HepG2 (cell line): ENCODE results near the gene APLNR. TPM values are rescaled to one million over a fixed set of nuclear protein-coding genes. Genes with fewer than 3 reads are reported as not detected.

ENCODE experiments used
- ATAC-seq: fragments of 200-7000 bp; cut with Tn5 transposase; 3 replicates; pipeline ENCODE4 v1.9.1; 2020; ENCODE audit warnings: mild to moderate bottlenecking, moderate library complexity
- BruUV-seq: library from RNA; stranded (reverse); fragments of 400-500 nt; replicated peaks from 2 replicates; lab custom pipeline; 2021; lab: Mats Ljungman, UMichigan
- CTCF ChIA-PET: fragments of 300-600 bp; formaldehyde crosslinking; extraction: SDS; loops from one replicate; lab custom pipeline; 2021; ENCODE audit warnings: low total read pairs, inconsistent platforms, low intra/inter-chr PET ratio; lab: Yijun Ruan, JAX
- POLR2A ChIA-PET: fragments of 350-600 bp; sonication (Branson Sonifier 250); formaldehyde crosslinking; loops from one replicate; lab custom pipeline; 2020; ENCODE audit warnings: antibody characterized with exemption, inconsistent platforms; lab: Yijun Ruan, JAX
- DNase-seq: peaks from one replicate; pipeline ENCODE4 v3.0.0-alpha.2; 2015; ENCODE audit warnings: low spot score
- FAIRE-seq: peaks from 3 replicates; lab custom pipeline; 2011; peaks lifted over from hg19 to GRCh38; lab: Jason Lieb, UNC
- H2AFZ ChIP-seq: one replicate; pipeline ENCODE4 v1.6.1; 2011; ENCODE audit warnings: low read length, inconsistent platforms
- H3K27ac ChIP-seq: fragments of 300-600 bp; 3 replicates; pipeline ENCODE4 v1.8.0; 2011; ENCODE audit warnings: mixed run types, mild to moderate bottlenecking, mixed read lengths, low read length, inconsistent platforms; ENCODE audit not compliant: insufficient read depth; ENCODE audit errors: extremely low read length
- H3K27me3 ChIP-seq, 2 experiments: fragments of 200-600 bp in 1 of 2; 2 replicates in 1 of 2; 3 replicates in 1 of 2; pipeline versions ENCODE4 v1.6.0 to v1.8.0; 2011; ENCODE audit warnings: low read length in 2 of 2, mild to moderate bottlenecking in 2 of 2, moderate library complexity in 2 of 2, inconsistent platforms in 1 of 2; ENCODE audit not compliant: insufficient read depth in 2 of 2, control insufficient read depth in 1 of 2
- H3K36me3 ChIP-seq, 2 experiments: fragments of 200-600 bp in 1 of 2; replicated peaks in 1 of 2; 2 replicates in 1 of 2; 3 replicates in 1 of 2; pipeline versions ENCODE4 v1.5.1 to v1.8.0; 2011; ENCODE audit warnings: low read length in 2 of 2, inconsistent platforms in 1 of 2; ENCODE audit not compliant: insufficient read depth in 2 of 2, control insufficient read depth in 1 of 2
- H3K4me1 ChIP-seq: 2 replicates; pipeline ENCODE4 v1.5.1; 2012; ENCODE audit warnings: low read length, inconsistent platforms; ENCODE audit not compliant: insufficient read depth
- H3K4me2 ChIP-seq: 2 replicates; pipeline ENCODE4 v1.6.0; 2011; ENCODE audit warnings: low read depth, low read length, inconsistent platforms
- H3K4me3 ChIP-seq, 3 experiments: fragments of 200-600 bp in 1 of 3; sonication (generic), shearing (Covaris generic) in 1 of 3; replicated peaks in 1 of 3; 2 replicates each; pipeline ENCODE4 v1.5.1; 2011 to 2016; ENCODE audit warnings: low read length in 3 of 3, inconsistent platforms in 2 of 3, low read depth in 2 of 3, mild to moderate bottlenecking in 2 of 3, control low read depth in 1 of 3, mixed read lengths in 1 of 3; ENCODE audit not compliant: insufficient read depth in 1 of 3
- H3K79me2 ChIP-seq: one replicate; pipeline ENCODE4 v1.6.1; 2011; ENCODE audit warnings: low read length, inconsistent platforms; ENCODE audit not compliant: insufficient read depth
- H3K9ac ChIP-seq: 2 replicates; pipeline ENCODE4 v1.6.0; 2011; ENCODE audit warnings: mild to moderate bottlenecking, low read depth, low read length, inconsistent platforms; ENCODE audit not compliant: insufficient read depth
- H3K9me3 ChIP-seq: 2 replicates; pipeline ENCODE4 v1.5.1; 2012; ENCODE audit warnings: mild to moderate bottlenecking, low read length
- H4K20me1 ChIP-seq: 2 replicates; pipeline ENCODE4 v1.6.0; 2011; ENCODE audit warnings: inconsistent platforms, mild to moderate bottlenecking, low read length, moderate library complexity; ENCODE audit not compliant: insufficient read depth
- ATF7-NPFF ChIP-seq: sonication (generic); formaldehyde crosslinking; IDR thresholded peaks from 2 replicates; pipeline ENCODE4 v1.8.1; 2023; ENCODE audit warnings: mild to moderate bottlenecking, low read depth, missing genetic modification reagents, moderate library complexity
- DMAP1 ChIP-seq: IDR thresholded peaks from 2 replicates; pipeline ENCODE4 v1.6.1; 2016
- FOXA1 ChIP-seq, 2 experiments: fragments of 450-650 bp in 1 of 2; sonication (generic) in 1 of 2; formaldehyde crosslinking in 1 of 2; IDR thresholded peaks; 2 replicates each; pipeline versions ENCODE4 v1.4.0 to v1.6.1; 2016 to 2020; ENCODE audit warnings: missing genetic modification reagents in 1 of 2
- KDM1A ChIP-seq: IDR thresholded peaks from 2 replicates; pipeline ENCODE4 v1.6.1; 2016; ENCODE audit warnings: missing compliant biosample characterization
- KLF16 ChIP-seq, 2 experiments: sonication (generic) in 1 of 2; formaldehyde crosslinking in 1 of 2; IDR thresholded peaks; 2 replicates each; pipeline versions ENCODE4 v1.6.1 to v1.8.0; 2016 to 2023; ENCODE audit warnings: missing genetic modification reagents in 2 of 2, missing compliant biosample characterization in 1 of 2
- MAF1 ChIP-seq: sonication (generic); formaldehyde crosslinking; IDR thresholded peaks from 2 replicates; pipeline ENCODE4 v1.5.0; 2020; ENCODE audit warnings: missing genetic modification reagents, borderline replicate concordance
- NFE2L2 ChIP-seq: fragments of 150-350 bp; IDR thresholded peaks from 2 replicates; pipeline ENCODE4 v1.6.1; 2014; ENCODE audit warnings: low read length
- NFYC ChIP-seq: IDR thresholded peaks from 2 replicates; pipeline ENCODE4 v1.6.1; 2016; ENCODE audit warnings: missing genetic modification reagents, missing compliant biosample characterization
- RELA ChIP-seq: sonication (generic); formaldehyde crosslinking; IDR thresholded peaks from 2 replicates; pipeline ENCODE4 v1.4.0; 2020; ENCODE audit warnings: missing genetic modification reagents
- SETDB1 ChIP-seq: sonication (generic); formaldehyde crosslinking; IDR thresholded peaks from 2 replicates; pipeline ENCODE4 v1.5.1; 2020; ENCODE audit warnings: missing genetic modification reagents, mild to moderate bottlenecking, borderline replicate concordance
- SIN3B ChIP-seq: fragments of 150-350 bp; IDR thresholded peaks from 2 replicates; pipeline ENCODE4 v1.6.1; 2014; ENCODE audit warnings: low read length
- SP2 ChIP-seq: sonication (generic); formaldehyde crosslinking; IDR thresholded peaks from 2 replicates; pipeline ENCODE4 v1.5.1; 2020; ENCODE audit warnings: mild to moderate bottlenecking, missing genetic modification reagents
- ZBTB21 ChIP-seq: sonication (generic); formaldehyde crosslinking; IDR thresholded peaks from 2 replicates; pipeline ENCODE4 v1.4.0; 2020; ENCODE audit warnings: missing genetic modification reagents
- ZNF224 ChIP-seq: sonication (generic); formaldehyde crosslinking; IDR thresholded peaks from 2 replicates; pipeline ENCODE4 v1.5.0; 2020; ENCODE audit warnings: mild to moderate bottlenecking, missing genetic modification reagents
- ZNF24 ChIP-seq: fragments of 450-650 bp; IDR thresholded peaks from 2 replicates; pipeline ENCODE4 v1.6.1; 2017; ENCODE audit warnings: antibody characterized with exemption, mild to moderate bottlenecking
- ZNF30 ChIP-seq: sonication (generic); formaldehyde crosslinking; IDR thresholded peaks from 2 replicates; pipeline ENCODE4 v1.5.0; 2020; ENCODE audit warnings: mild to moderate bottlenecking, missing genetic modification reagents
- WGBS: methylation state at CpG from one replicate; pipeline ENCODE4 v1.1.6; 2017; ENCODE audit warnings: low lambda C conversion rate; 5-methylcytosine and 5-hydroxymethylcytosine counted together
- in situ Hi-C: cut with HindIII; loops from 2 replicates; pipeline ENCODE4 v1.10.0; 2017; ENCODE audit warnings: low pct_unique_long_range_greater_than_20kb; ENCODE audit not compliant: extremely low pct_ligation_motif_present
- intact Hi-C: fragments of 100-400 bp; cut with micrococcal nuclease; formaldehyde crosslinking; loops from one replicate; pipeline ENCODE4 v1.10.0; 2022; ENCODE audit not compliant: unreplicated experiment
- polyA plus RNA-seq, 8 experiments: library from polyadenylated mRNA; depleted of rRNA in 3 of 8; stranded (reverse) in 7 of 8; unstranded in 1 of 8; fragments of >200 nt; fragmentation: Illumina TruSeq in 4 of 8; extraction: Trizol in 4 of 8; gene quantifications; 2 replicates each; pipeline versions ENCODE4 v1.2.1 to v1.2.3, GENCODE V29; 2011 to 2016; ENCODE audit warnings: low read depth in 4 of 8, missing spikeins in 1 of 8, mixed read lengths in 1 of 8; ENCODE audit not compliant: insufficient read depth in 1 of 8
- total RNA-seq, 5 experiments: library from RNA; depleted of rRNA; stranded (reverse); fragments of >200 nt; fragmentation: Illumina TruSeq; extraction: Trizol; gene quantifications; 2 replicates each; pipeline ENCODE4 v1.2.3, GENCODE V29; 2016; ENCODE audit warnings: low read depth in 1 of 5
- TF ChIP-seq, protein P1 (sequence below): sonication (generic); formaldehyde crosslinking; IDR thresholded peaks from 2 replicates; pipeline ENCODE4 v1.5.0; 2020; ENCODE audit warnings: missing genetic modification reagents
- TF ChIP-seq, protein P2 (sequence below): sonication (generic); formaldehyde crosslinking; IDR thresholded peaks from 2 replicates; pipeline ENCODE4 v1.8.1; 2022; ENCODE audit warnings: mild to moderate bottlenecking, missing genetic modification reagents
- TF ChIP-seq, protein P3 (sequence below): conservative IDR thresholded peaks from 2 replicates; pipeline ENCODE4 v1.6.1; 2018; ENCODE audit warnings: missing genetic modification reagents
- TF ChIP-seq, protein P4 (sequence below): sonication (generic); formaldehyde crosslinking; conservative IDR thresholded peaks from 2 replicates; pipeline ENCODE4 v1.4.0; 2020; ENCODE audit warnings: missing genetic modification reagents

Gene APLNR
- total and polyA plus RNA-seq, 2 of the 13 experiments (the other 11 are each of a cell fraction or from before 2014, with no cell fraction given): not detected

DNA sequence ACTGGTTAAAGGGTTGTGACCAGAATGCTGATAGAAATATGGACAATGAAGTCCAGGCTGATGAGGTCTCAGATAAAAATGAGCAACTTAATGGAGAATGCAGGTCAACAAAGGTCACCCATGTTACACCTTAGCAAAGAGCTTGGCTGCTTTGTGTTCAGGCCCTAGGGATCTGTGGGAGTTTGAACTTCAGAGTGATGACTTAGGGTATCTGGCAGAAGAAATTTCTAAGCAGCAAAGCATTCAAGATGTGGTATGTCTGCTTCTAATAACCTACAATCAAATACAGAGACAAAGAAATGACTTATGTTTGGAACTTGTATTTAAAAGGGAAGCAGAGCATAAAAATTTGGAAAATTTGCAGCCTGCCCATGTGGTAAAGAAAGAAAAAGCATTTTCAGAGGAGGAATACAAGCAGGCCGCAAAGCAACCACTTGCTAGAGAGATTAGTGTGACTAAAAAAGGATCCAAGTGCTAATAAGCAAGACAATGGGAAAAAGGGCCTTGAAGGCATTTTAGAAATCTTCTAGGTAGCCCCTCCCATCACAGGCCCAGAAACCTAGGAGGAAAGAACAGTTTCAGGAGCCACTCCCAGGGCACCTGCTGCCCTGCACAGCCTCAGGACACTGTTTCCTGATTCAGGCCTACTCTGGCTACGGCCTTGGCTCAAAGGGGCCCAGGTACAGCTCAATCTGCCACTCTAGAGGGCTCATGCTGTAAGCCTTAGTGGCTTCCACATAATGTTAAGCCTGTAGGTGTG is 46.4 kb upstream of the APLNR start:
- 47% methylated on average over 2 of the region's 2 CpGs for WGBS
- no peak for FAIRE-seq
- intact Hi-C loops (no loop called here), in situ Hi-C loops (no loop called here)
- ATAC-seq: no peak; the same call in 2 of the 3 replicates
- no peak overlapping the region for H2AFZ ChIP-seq
- ChIA-PET POLR2A (no interaction called here), CTCF (no interaction called here)
- H3K79me2 ChIP-seq: no peaks in the 10 kb centered on the region
- H3K9ac ChIP-seq: no peak overlapping the region
- H3K27ac ChIP-seq: no peak overlapping the region
- no peaks in the 10 kb centered on the region for H3K9me3 ChIP-seq
- TF ChIP-seq RELA (CRISPR knock-in tag) (no peak), ZNF224 (no peak), NFYC (CRISPR knock-in tag) (no peak), SP2 (CRISPR knock-in tag) (no peak), NFE2L2 (no peak), KLF16 (CRISPR knock-in tag; IDR thresholded peaks at IDR 0.05) (no peak), SETDB1 (CRISPR knock-in tag) (no peak), FOXA1 (IDR thresholded peaks at IDR 0.05) (no peak), FOXA1 (CRISPR knock-in tag; IDR thresholded peaks at IDR 0.05) (no peak), KDM1A (CRISPR knock-in tag) (no peak), ATF7-NPFF (CRISPR knock-in tag) (no peak), MAF1 (CRISPR knock-in tag) (no peak), ZNF24 (no peak), ZBTB21 (no peak), ZNF30 (no peak), SIN3B (no peak), DMAP1 (no peak)
- TF ChIP-seq, protein P1, sequence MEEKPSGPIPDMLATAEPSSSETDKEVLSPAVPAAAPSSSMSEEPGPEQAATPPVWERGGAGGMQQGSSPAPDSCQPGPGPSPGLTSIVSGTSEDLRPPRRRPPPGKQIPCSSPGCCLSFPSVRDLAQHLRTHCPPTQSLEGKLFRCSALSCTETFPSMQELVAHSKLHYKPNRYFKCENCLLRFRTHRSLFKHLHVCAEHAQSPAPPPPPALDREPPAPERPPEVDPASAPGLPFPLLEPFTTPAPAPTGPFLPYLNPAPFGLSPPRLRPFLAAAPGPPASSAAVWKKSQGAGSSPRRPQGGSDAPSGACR (CRISPR knock-in tag): no peak
- TF ChIP-seq, protein P2, sequence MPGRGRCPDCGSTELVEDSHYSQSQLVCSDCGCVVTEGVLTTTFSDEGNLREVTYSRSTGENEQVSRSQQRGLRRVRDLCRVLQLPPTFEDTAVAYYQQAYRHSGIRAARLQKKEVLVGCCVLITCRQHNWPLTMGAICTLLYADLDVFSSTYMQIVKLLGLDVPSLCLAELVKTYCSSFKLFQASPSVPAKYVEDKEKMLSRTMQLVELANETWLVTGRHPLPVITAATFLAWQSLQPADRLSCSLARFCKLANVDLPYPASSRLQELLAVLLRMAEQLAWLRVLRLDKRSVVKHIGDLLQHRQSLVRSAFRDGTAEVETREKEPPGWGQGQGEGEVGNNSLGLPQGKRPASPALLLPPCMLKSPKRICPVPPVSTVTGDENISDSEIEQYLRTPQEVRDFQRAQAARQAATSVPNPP (CRISPR knock-in tag): no peak
- TF ChIP-seq, protein P3, sequence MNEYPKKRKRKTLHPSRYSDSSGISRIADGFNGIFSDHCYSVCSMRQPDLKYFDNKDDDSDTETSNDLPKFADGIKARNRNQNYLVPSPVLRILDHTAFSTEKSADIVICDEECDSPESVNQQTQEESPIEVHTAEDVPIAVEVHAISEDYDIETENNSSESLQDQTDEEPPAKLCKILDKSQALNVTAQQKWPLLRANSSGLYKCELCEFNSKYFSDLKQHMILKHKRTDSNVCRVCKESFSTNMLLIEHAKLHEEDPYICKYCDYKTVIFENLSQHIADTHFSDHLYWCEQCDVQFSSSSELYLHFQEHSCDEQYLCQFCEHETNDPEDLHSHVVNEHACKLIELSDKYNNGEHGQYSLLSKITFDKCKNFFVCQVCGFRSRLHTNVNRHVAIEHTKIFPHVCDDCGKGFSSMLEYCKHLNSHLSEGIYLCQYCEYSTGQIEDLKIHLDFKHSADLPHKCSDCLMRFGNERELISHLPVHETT: no peak
- TF ChIP-seq, protein P4, sequence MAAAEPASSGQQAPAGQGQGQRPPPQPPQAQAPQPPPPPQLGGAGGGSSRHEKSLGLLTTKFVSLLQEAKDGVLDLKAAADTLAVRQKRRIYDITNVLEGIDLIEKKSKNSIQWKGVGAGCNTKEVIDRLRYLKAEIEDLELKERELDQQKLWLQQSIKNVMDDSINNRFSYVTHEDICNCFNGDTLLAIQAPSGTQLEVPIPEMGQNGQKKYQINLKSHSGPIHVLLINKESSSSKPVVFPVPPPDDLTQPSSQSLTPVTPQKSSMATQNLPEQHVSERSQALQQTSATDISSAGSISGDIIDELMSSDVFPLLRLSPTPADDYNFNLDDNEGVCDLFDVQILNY (CRISPR knock-in tag): no peak
- no peaks in the 10 kb centered on the region for H4K20me1 ChIP-seq
- no peak overlapping the region for H3K4me2 ChIP-seq
- H3K4me3 ChIP-seq: no peak overlapping the region
- H3K4me1 ChIP-seq: peaks cover 4% of the 10 kb centered on the region
- H3K27me3 ChIP-seq: peaks cover 0 to 17% of the 10 kb centered on the region in 2 experiments; a peak in 2 of 5 replicates
- no TSS peak for BruUV-seq
- no peak for DNase-seq
- H3K36me3 ChIP-seq: no peaks in the 10 kb centered on the region
